8988T (cell line): ENCODE data around the gene TMEM255B.
"Not testable (repeated sequence)": the region's sequence is repeated elsewhere in the genome, so short reads cannot be mapped to it uniquely, and the experiment has no call there.

Experiments used
- DNase-seq: peaks from one replicate; pipeline ENCODE4 v3.0.0; 2011

Gene TMEM255B

DNA sequence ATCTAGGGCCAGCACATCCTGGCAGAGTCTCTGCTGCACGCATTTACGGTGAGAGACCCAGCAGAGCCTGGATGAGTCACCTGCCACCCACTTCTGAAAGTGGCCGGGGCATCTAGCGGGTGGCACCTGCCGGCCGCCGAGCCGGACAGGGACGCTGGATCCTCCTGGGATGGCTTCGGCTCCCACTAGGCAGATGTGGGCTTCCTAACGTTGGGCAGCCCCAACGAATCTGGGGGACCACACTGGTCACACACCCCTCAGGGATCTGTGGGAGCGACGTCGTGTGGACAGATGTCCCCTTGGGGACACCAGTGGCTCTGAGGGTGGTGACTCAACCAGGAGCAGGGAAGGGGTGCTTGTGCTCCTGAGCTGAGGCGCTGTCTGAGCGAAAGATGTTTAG is 32.2 kb downstream of the TMEM255B start:
- DNase-seq, result no peak

DNA sequence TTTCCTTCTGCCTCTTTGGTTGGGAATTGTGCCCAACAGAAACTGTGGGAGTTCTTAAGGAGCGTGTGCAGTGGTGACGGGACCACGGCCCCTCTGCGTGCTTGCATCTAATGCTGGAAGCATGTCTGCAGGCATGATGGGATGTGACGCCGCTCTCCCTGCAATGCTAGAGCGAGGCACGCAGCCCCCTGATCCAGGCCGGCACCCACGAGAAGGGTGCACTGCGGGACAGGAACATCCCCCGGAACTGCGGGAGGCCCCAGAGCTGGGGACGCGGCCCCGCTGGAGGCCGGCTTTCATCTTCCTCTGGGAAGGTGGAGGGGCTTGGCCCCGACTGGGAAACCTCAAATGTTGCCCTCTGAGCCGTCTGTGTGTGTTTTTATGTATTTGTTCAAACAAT is 32.7 kb downstream of the TMEM255B start:
- no peak for DNase-seq

DNA sequence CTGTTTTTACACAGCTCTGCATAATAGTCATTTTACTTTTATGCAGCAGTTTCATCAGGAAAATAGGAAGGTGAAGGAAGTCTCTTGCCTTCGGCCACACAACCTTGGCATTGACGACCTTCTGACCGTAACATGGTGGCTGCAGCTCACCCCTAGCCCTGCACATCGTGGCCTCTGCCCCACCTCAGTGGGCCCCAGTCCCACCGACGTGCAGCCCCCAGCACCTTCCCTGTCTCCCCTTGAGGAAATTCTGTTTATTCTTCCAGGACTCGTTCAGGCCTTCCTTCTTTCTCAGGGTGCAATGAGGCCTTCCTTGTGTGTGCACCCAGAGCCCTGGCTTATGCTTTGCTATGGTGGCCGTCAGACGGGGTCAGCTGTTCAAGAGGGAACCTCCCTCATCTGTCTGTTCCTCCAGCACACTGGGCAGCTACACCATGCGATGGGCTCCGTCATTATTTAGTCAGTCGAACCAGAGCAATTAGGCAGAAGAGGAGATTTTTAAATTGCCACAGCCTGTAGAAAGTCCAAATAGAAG is 33.3 kb downstream of the TMEM255B start:
- no peak for DNase-seq

GRCh38 chr13:113792886-113793717 is 34.1 kb downstream of the TMEM255B start:
- DNase-seq, result no peak

DNA sequence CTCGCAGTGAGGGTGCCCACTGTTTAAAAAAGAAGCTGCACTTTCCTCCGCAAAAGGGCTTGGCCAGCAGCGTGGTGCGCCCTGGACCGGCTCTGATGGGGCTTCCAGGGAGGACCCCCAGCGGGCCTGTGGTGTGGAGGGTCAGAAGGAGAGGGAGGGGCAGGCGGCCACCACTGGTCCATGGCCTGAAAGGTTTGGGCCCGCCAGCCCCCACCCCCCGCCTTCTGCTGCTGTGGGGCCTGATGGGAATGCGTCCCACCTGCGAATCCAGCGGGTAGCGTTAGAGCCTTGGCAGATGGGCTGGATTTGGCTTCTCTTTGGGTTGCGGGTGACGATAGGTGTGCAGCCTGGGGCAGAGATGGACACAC is 34.7 kb downstream of the TMEM255B start:
- DNase-seq, result no peak

DNA sequence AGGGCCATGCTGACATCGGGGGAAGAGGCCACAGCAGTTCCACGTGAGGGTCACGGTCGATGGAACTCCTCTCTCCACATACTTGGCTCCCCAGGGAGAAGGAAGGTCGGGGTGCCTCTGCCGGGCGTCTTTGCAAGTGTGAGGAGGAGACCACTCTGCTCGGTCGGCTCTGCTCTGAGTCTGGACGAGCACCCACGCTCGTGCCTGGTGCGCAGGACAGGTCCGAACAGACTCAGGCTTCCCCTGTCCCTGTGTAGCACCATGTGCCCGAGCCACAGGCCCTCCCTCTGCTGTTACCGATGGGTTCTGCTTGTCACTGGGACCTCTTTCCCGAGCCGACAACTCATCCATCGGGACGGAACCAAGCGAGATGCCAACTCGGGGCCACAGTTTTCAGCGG is 35.1 kb downstream of the TMEM255B start:
- no peak for DNase-seq

- no peak for DNase-seq
Measured at GRCh38 chr13:113794764-113795173, 35.7 kb downstream of the TMEM255B start.

DNA sequence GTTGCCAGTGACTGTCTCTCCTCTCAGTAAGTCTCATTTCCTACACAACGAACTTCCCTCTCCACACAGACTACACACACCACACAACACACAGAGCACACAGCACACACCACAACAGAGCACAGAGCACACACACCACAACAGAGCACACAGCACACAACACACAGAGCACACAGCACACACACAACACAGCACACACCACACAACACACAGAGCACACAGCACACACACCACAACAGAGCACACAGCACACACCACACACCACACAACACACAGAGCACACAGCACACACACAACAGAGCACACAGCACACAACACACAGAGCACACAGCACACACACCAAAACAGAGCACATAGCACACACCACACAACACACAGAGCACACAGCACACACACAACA is 36.3 kb downstream of the TMEM255B start:
- not testable (repeated sequence) for DNase-seq

GRCh38 chr13:113796211-113796963 is 37.4 kb downstream of the TMEM255B start:
- no peak for DNase-seq

DNA sequence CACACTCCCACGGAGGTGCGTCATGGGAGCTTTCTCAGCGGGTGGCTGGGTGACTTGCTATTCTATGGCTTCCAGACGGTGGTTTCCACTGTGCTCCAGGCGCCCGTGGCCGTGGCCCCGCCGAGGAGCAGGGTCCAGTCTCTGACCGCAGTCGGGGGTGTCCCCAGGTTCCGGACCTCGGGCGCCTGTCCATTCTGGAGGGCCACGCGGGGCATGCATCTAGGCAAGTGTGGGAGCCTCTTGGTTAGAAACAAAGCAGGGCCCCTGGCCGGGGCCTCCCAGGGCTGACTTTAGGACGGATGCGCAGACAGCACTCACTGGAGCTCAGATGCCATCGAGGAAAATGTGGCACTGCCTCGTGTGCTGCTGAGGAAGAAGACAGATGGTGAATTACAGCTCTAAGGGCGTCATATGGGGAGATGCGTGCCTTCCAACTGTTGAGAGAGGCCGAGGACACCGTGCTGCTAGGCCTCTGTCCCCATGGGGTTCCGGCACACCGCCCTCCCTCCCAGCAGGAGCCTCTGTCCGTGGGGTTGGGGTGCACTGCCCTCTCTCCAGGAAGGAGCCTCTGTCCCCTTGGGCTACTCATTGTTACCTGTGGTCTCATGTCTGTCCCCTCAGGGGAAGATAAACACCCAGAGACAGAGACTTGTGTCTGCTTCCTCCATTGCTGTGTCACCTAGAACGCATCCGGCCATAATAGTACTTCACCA is 38.1 kb downstream of the TMEM255B start:
- DNase-seq, result no peak

DNA sequence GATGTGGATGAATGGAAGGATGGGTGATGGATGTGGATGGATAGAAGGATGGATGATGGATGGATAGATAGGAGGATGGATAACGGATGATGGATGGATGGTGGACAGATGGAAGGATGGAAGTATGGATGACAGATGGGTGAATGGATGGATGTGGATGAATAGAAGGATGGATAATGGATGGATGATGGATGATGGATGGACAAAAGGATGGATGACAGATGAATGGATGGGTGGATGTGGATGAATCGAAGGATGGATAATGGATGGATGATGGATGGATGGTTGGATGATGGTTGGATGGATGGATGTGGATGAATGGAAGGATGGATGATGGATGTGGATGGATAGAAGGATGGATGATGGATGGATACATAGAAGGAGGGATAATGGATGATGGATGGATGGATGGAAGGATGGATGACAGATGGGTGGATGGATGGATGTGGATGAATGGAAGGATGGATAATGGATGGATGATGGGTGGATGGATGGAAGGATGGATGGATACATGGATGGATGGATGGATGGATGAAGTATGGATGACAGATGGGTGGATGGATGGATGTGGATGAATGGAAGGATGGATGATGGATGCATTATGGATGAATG is 39.3 kb downstream of the TMEM255B start:
- DNase-seq, result no peak

DNA sequence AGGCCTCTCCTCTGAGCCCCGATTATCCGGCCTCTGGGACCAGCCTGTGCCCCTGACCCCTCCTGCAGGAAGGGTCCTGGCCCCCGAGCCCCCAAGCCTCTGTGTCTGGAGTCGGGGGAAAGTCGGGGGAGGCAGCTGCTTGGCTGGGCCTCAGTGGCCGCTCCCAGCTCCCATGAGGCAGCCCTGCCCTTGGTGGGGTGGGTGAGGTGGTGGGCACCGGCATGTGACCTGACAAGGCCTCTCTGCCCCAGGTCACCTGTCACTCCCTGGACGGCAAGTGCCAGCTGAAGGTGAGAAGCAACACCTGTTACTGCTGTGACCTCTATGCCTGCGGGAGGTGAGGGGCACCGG is 41.5 kb downstream of the TMEM255B start:
- no peak for DNase-seq

- no peak for DNase-seq
Measured at GRCh38 chr13:113801289-113801961, 42.4 kb downstream of the TMEM255B start.

GRCh38 chr13:113802090-113802531 is 43.1 kb downstream of the TMEM255B start:
- no peak for DNase-seq

- no peak for DNase-seq
Measured at GRCh38 chr13:113802761-113803160, 43.7 kb downstream of the TMEM255B start.

- no peak for DNase-seq
Measured at GRCh38 chr13:113803409-113804016, 44.5 kb downstream of the TMEM255B start.

- no peak for DNase-seq
Measured at GRCh38 chr13:113804017-113804702, 45.1 kb downstream of the TMEM255B start.

DNA sequence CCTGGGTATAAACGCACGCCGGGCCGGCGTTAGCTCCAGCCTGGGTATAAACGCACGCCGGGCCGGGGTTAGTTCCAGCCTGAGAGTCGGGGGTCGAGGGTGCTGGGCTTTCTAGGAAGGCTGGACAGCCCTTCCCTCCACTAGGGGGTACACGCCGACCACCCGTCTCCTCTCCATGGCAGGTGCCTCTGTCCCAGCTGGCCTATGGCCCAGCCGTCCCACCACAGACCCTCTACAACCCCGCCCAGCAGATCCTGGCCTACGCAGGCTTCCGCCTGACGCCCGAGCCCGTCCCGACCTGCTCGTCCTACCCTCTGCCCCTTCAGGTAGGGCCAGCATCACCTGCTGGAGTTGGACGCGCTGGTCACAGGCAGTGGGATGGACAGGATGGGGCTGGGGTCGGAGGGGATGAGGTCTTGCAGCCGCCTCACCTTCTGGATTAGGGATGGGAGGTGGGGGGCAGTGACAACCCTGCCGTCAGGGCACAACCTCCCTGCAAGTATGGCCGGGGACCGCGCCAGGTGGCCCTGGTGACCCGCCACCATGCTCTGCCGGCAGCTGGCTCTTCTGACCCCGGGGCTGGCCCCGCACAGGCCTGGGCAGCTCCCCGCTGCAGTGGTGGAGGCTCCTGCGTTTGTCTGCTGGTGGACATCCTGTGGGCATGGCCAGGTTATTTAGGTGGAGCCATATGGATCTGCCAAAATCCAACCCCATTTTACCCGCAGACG is 45.8 kb downstream of the TMEM255B start:
- no peak for DNase-seq

DNA sequence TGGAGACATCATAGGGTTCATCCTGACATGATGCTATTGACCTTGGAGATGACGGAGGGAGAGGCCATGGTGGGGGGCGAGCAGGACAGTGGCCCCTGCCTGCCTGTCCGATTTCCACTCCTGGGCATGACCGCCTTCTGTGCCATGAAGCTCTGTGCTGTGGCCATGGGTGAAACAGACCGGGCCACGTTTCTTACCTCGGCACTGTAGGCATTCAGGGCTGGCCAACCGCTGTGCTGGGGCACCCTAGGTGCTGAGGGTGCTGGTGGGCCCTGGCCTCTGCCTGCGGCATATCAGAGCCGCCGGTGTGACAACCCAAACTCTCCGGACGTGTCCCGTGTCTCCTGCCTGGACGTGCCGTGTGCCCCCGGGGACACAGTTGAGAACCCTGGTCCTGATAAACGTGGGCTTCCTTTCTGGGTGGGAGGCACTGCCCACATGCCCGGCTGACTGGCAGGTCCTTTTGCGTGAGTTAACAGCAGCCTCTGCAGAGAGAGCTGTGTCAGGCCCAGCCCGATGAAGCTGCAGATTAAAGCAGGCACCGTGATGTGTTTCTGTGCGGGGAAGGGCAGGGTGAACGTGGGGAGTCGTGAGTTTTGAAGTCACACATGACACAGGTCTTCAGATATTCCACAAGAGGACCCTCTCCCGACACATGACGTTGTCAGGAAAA is 46.5 kb downstream of the TMEM255B start:
- no peak for DNase-seq

- DNase-seq, result no peak
Measured at GRCh38 chr13:113806104-113806471, 47.1 kb downstream of the TMEM255B start.
